IMR-90 (cell line): ENCODE measurements around the gene ZNF264. TPM values are rescaled to one million over a fixed set of nuclear protein-coding genes. Genes with fewer than 3 reads are reported as not detected.
A peak's percentile ranks its signal among the peaks of the same experiment; 100 is the strongest.

Experiments
- ATAC-seq: fragments of 200-7000 bp; cut with Tn5 transposase; 2 replicates; pipeline ENCODE4 v1.9.1; 2020; ENCODE audit warnings: low read depth, mild to moderate bottlenecking, moderate library complexity
- Bru-seq: library from RNA; stranded (reverse); fragments of 400-500 nt; gene quantifications from one replicate; lab custom pipeline; 2021; lab: Mats Ljungman, UMichigan
- BruChase-seq, 2 experiments: library from RNA; stranded (reverse); fragments of 400-500 nt; gene quantifications; one replicate each; lab custom pipeline; 2021; lab: Mats Ljungman, UMichigan
- BruUV-seq: library from RNA; stranded (reverse); fragments of 400-500 nt; replicated peaks from 2 replicates; lab custom pipeline; 2021; lab: Mats Ljungman, UMichigan
- CTCF ChIA-PET: fragments of 300-600 bp; formaldehyde crosslinking; extraction: SDS; loops from one replicate; lab custom pipeline; 2021; ENCODE audit warnings: antibody characterized with exemption; lab: Yijun Ruan, JAX
- POLR2A ChIA-PET: fragments of 300-600 bp; sonication (Branson Sonifier 250); formaldehyde crosslinking; loops from one replicate; lab custom pipeline; 2022; ENCODE audit warnings: antibody characterized with exemption; ENCODE audit not compliant: unreplicated experiment; lab: Charles Lee
- DNase-seq: peaks from one replicate; pipeline ENCODE4 v3.0.0; 2013
- H2AFZ ChIP-seq: replicated peaks from 2 replicates; pipeline ENCODE3; 2013; ENCODE audit warnings: low read length, mild to moderate bottlenecking; ENCODE audit not compliant: poor library complexity
- H2AK5ac ChIP-seq: 2 replicates; pipeline ENCODE4 v1.6.1; 2013; ENCODE audit warnings: low read depth, low read length, inconsistent platforms
- H2AK9ac ChIP-seq: replicated peaks from 2 replicates; pipeline ENCODE3; 2013; ENCODE audit warnings: mild to moderate bottlenecking, low read depth, low read length, moderate library complexity; ENCODE audit not compliant: poor library complexity
- H2BK120ac ChIP-seq: 2 replicates; pipeline ENCODE4 v1.6.1; 2013; ENCODE audit warnings: low read depth, low read length, inconsistent platforms
- H2BK15ac ChIP-seq: 3 replicates; pipeline ENCODE4 v1.6.1; 2013; ENCODE audit warnings: low read depth, low read length, inconsistent platforms
- H2BK20ac ChIP-seq: 2 replicates; pipeline ENCODE4 v1.6.1; 2013; ENCODE audit warnings: low read depth, mild to moderate bottlenecking, inconsistent platforms, low read length, moderate library complexity
- H2BK5ac ChIP-seq: 2 replicates; pipeline ENCODE4 v1.6.1; 2013; ENCODE audit warnings: mild to moderate bottlenecking, low read depth, low read length, inconsistent platforms; ENCODE audit not compliant: poor library complexity, severe bottlenecking
- H3K14ac ChIP-seq: replicated peaks from 2 replicates; pipeline ENCODE4 v1.6.1; 2013; ENCODE audit warnings: low read depth, low read length, inconsistent platforms
- H3K18ac ChIP-seq: 2 replicates; pipeline ENCODE4 v1.6.1; 2013; ENCODE audit warnings: low read depth, low read length, control low read depth
- H3K23ac ChIP-seq: 2 replicates; pipeline ENCODE4 v1.6.1; 2013; ENCODE audit warnings: low read depth, low read length, inconsistent platforms
- H3K27ac ChIP-seq: 2 replicates; pipeline ENCODE4 v1.5.1; 2013; ENCODE audit warnings: mild to moderate bottlenecking, control low read depth, low read length; ENCODE audit not compliant: insufficient read depth
- H3K27me3 ChIP-seq: 2 replicates; pipeline ENCODE4 v1.6.1; 2013; ENCODE audit warnings: low read length; ENCODE audit not compliant: control insufficient read depth, insufficient read depth
- H3K36me3 ChIP-seq: 2 replicates; pipeline ENCODE4 v1.6.1; 2013; ENCODE audit warnings: low read length, mixed read lengths; ENCODE audit not compliant: control insufficient read depth, insufficient read depth
- H3K4ac ChIP-seq: 2 replicates; pipeline ENCODE4 v1.6.1; 2013; ENCODE audit warnings: low read depth, low read length, inconsistent platforms
- H3K4me1 ChIP-seq: 2 replicates; pipeline ENCODE4 v1.6.1; 2013; ENCODE audit warnings: low read length, mixed read lengths; ENCODE audit not compliant: control insufficient read depth, insufficient read depth
- H3K4me2 ChIP-seq: 2 replicates; pipeline ENCODE4 v1.6.1; 2013; ENCODE audit warnings: low read depth, mild to moderate bottlenecking, control low read depth, low read length, moderate library complexity
- H3K4me3 ChIP-seq: 2 replicates; pipeline ENCODE4 v1.5.1; 2013; ENCODE audit warnings: low read depth, mild to moderate bottlenecking, control low read depth, low read length, moderate library complexity; ENCODE audit not compliant: insufficient read depth
- H3K56ac ChIP-seq: 2 replicates; pipeline ENCODE4 v1.6.1; 2013; ENCODE audit warnings: low read length, inconsistent platforms; ENCODE audit not compliant: insufficient read depth; ENCODE audit errors: extremely low read depth
- H3K79me1 ChIP-seq, 2 experiments: 2 replicates each; pipeline ENCODE4 v1.6.1; 2013; ENCODE audit warnings: low read length in 2 of 2, inconsistent platforms in 1 of 2, low read depth in 1 of 2
- H3K9ac ChIP-seq: 2 replicates; pipeline ENCODE4 v1.6.1; 2013; ENCODE audit warnings: low read depth, low read length, control low read depth
- H3K9me1 ChIP-seq: 2 replicates; pipeline ENCODE4 v1.6.1; 2013; ENCODE audit warnings: low read length, inconsistent platforms; ENCODE audit not compliant: insufficient read depth
- H3K9me3 ChIP-seq: 2 replicates; pipeline ENCODE4 v1.6.1; 2013; ENCODE audit warnings: low read length; ENCODE audit not compliant: control insufficient read depth, insufficient read depth
- H4K20me1 ChIP-seq: 2 replicates; pipeline ENCODE4 v1.6.1; 2013; ENCODE audit warnings: low read length, inconsistent platforms; ENCODE audit not compliant: insufficient read depth
- H4K5ac ChIP-seq: 2 replicates; pipeline ENCODE4 v1.6.1; 2013; ENCODE audit warnings: mild to moderate bottlenecking, low read depth, low read length, control low read depth
- H4K8ac ChIP-seq, 2 experiments: 2 replicates each; pipeline ENCODE4 v1.6.1; 2013; ENCODE audit warnings: low read depth in 2 of 2, low read length in 2 of 2, control low read depth in 1 of 2, inconsistent platforms in 1 of 2
- H4K91ac ChIP-seq: 2 replicates; pipeline ENCODE4 v1.6.1; 2013; ENCODE audit warnings: low read depth, low read length, inconsistent platforms; ENCODE audit not compliant: insufficient read depth
- CEBPB ChIP-seq: IDR thresholded peaks from 2 replicates; pipeline ENCODE4 v1.6.1; 2012; ENCODE audit warnings: low read depth, low read length, improper control_type of control experiment
- ELK1 ChIP-seq: fragments of 150-350 bp; IDR thresholded peaks from 2 replicates; pipeline ENCODE4 v1.6.1; 2016; ENCODE audit warnings: low read depth, mild to moderate bottlenecking, low read length, moderate library complexity, borderline replicate concordance
- FOS ChIP-seq: fragments of 150-350 bp; IDR thresholded peaks from 2 replicates; pipeline ENCODE4 v1.6.1; 2016; ENCODE audit warnings: low read depth, low read length
- MAFK ChIP-seq: IDR thresholded peaks from 2 replicates; pipeline ENCODE4 v1.6.1; 2012; ENCODE audit warnings: low read depth, low read length, improper control_type of control experiment
- MAZ ChIP-seq: IDR thresholded peaks from 2 replicates; pipeline ENCODE4 v1.6.1; 2012; ENCODE audit warnings: low read depth, mild to moderate bottlenecking, low read length, improper control_type of control experiment, moderate library complexity, borderline replicate concordance
- NFE2L2 ChIP-seq: fragments of 150-350 bp; IDR thresholded peaks from 2 replicates; pipeline ENCODE4 v1.6.1; 2016; ENCODE audit warnings: low read depth, mild to moderate bottlenecking, low read length
- POLR2A ChIP-seq: IDR thresholded peaks from 2 replicates; pipeline ENCODE4 v1.6.1; 2012; ENCODE audit warnings: mild to moderate bottlenecking, low read depth, low read length
- RAD21 ChIP-seq: IDR thresholded peaks from 2 replicates; pipeline ENCODE4 v1.6.1; 2012; ENCODE audit warnings: low read length, improper control_type of control experiment
- USF2 ChIP-seq: fragments of 150-350 bp; IDR thresholded peaks from 2 replicates; pipeline ENCODE4 v1.6.1; 2017; ENCODE audit warnings: mild to moderate bottlenecking, antibody characterized with exemption, low read length, low read depth
- WGBS, 2 experiments: methylation state at CpG; one replicate each; pipeline versions ENCODE4 v1.1.5 to v1.1.7; 2013; ENCODE audit warnings: missing lambda C conversion rate in 2 of 2; ENCODE audit not compliant: insufficient read length in 1 of 2; ENCODE audit errors: extremely low coverage in 2 of 2; 5-methylcytosine and 5-hydroxymethylcytosine counted together
- dilution Hi-C: fragments of 300-500 bp; cut with HindIII; formaldehyde crosslinking; loops from one replicate; pipeline ENCODE4 v1.14.3; 2018; ENCODE audit warnings: low sequenced_read_pairs; ENCODE audit not compliant: unreplicated experiment
- in situ Hi-C: fragments of 300-500 bp; cut with MboI; formaldehyde crosslinking; loops from 3 replicates; pipeline ENCODE4 v1.14.3; 2019; ENCODE audit warnings: low sequenced_read_pairs, inconsistent platforms, mixed read lengths
- intact Hi-C: fragments of 100-400 bp; cut with micrococcal nuclease; formaldehyde crosslinking; loops from 2 replicates; pipeline ENCODE4 v1.10.0; 2022
- long read RNA-seq: library from polyadenylated mRNA; unstranded; transcript quantifications from one replicate; pipeline ENCODE4 v2.0.0, GENCODE V29; 2021; ENCODE audit not compliant: unreplicated experiment
- polyA plus RNA-seq, 3 experiments: library from polyadenylated mRNA; depleted of rRNA; stranded (reverse); fragments of >200 nt; gene quantifications; 2 replicates each; pipeline ENCODE4 v1.2.3, GENCODE V29; 2012; ENCODE audit warnings: low replicate concordance in 1 of 3
- total RNA-seq: library from RNA; depleted of rRNA; stranded (reverse); fragments of >200 nt; gene quantifications from 2 replicates; pipeline ENCODE4 v1.2.3, GENCODE V29; 2012; rRNA removed
- TF ChIP-seq, protein P1 (sequence below): conservative IDR thresholded peaks from 2 replicates; pipeline ENCODE4 v1.5.1; 2012; ENCODE audit warnings: mild to moderate bottlenecking, low read depth, low read length, improper control_type of control experiment

ZNF264 gene
- total RNA-seq, result 23.9 and 31.9 TPM in 2 replicates
- polyA plus RNA-seq (2012; rRNA removed), result 3.4 and 3.5 TPM in 2 replicates
- polyA plus RNA-seq (2012; cell fraction: cytosol; rRNA removed), result 3.0 and 6.5 TPM in 2 replicates
- 4.6 and 7.5 TPM in 2 replicates for polyA plus RNA-seq (2012; cell fraction: nucleus; rRNA removed; ENCODE audit: low replicate concordance)
- percentile 89 among the genes with signal in this experiment for Bru-seq, nascent RNA
- BruChase-seq, experiment 1, labeled RNA remaining after a 6-hour chase, result percentile 86 among the genes with signal in this experiment
- percentile 96 among the genes with signal in this experiment for BruChase-seq, experiment 2, labeled RNA remaining after a 2-hour chase
- long read RNA-seq, full-length matches to known transcripts, result 3 of 7 reads
- long read RNA-seq, partial matches to known transcripts, result 0 of 7 reads
- long read RNA-seq, other reads (novel, unspliced or antisense), result 4 of 7 reads

- DNase-seq, result peak; percentile 85
- CTCF ChIA-PET, result no interaction called here
- no peak for TF ChIP-seq MAFK
- 0 out of 2 replicates have a peak, but pooled peaks have one; percentile 1 for TF ChIP-seq RAD21
- TF ChIP-seq USF2, result no peak
- TF ChIP-seq POLR2A, result peak; percentile 80
- peak; percentile 60; the same call in 1 of the 2 replicates for TF ChIP-seq MAZ
- TF ChIP-seq NFE2L2, result no peak
- no peak for TF ChIP-seq ELK1
- TF ChIP-seq FOS, result no peak
- TF ChIP-seq CEBPB, result no peak
- TF ChIP-seq, protein P1, sequence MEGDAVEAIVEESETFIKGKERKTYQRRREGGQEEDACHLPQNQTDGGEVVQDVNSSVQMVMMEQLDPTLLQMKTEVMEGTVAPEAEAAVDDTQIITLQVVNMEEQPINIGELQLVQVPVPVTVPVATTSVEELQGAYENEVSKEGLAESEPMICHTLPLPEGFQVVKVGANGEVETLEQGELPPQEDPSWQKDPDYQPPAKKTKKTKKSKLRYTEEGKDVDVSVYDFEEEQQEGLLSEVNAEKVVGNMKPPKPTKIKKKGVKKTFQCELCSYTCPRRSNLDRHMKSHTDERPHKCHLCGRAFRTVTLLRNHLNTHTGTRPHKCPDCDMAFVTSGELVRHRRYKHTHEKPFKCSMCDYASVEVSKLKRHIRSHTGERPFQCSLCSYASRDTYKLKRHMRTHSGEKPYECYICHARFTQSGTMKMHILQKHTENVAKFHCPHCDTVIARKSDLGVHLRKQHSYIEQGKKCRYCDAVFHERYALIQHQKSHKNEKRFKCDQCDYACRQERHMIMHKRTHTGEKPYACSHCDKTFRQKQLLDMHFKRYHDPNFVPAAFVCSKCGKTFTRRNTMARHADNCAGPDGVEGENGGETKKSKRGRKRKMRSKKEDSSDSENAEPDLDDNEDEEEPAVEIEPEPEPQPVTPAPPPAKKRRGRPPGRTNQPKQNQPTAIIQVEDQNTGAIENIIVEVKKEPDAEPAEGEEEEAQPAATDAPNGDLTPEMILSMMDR, result 0 out of 2 replicates have a peak, but pooled peaks have one; percentile 22
Measured at GRCh38 chr19:57191141-57192076, at the start of gene ZNF264. Gene ZNF264 (plus strand): TSS chr19:57191500. CDS start chr19:57191914, 414 bp downstream.

More at GRCh38 chr19:57191141-57192076, at the start of gene ZNF264:
- POLR2A ChIA-PET, result interaction anchor here (0.7 kb wide), 1 partner anchor 128 kb away, joined by 4 read pairs; no protein-coding TSS in a partner anchor
- peak within 1 kb of the TSS; percentile 89 for H3K4me2 ChIP-seq
- whole genome bisulfite sequencing, 2 experiments, result 0% methylated on average over 24 of the region's 81 CpGs; no CpG with 5 or more reads in 1 of the 2 experiments
- peaks cover 3% of the 10 kb centered on the region; the same call in 1 of the 2 replicates for H3K9me3 ChIP-seq
- dilution Hi-C loops, result no loop called here
- peak within 1 kb of the TSS; percentile 67 for H2AK5ac ChIP-seq
- peak within 1 kb of the TSS; percentile 63 for H2AK9ac ChIP-seq
- peaks cover 26% of the 10 kb centered on the region for H3K36me3 ChIP-seq
- peak within 1 kb of the TSS; percentile 99 for H3K4ac ChIP-seq
- H3K4me3 ChIP-seq, result peak within 1 kb of the TSS; percentile 93
- H4K20me1 ChIP-seq, result peaks cover 29% of the 10 kb centered on the region
- no peak within 1 kb of the TSS for H2BK20ac ChIP-seq
- H3K18ac ChIP-seq, result peak within 1 kb of the TSS; percentile 70
- peak within 1 kb of the TSS; percentile 94 for H4K91ac ChIP-seq
- peak within 1 kb of the TSS; percentile 99 for H4K5ac ChIP-seq
- H2BK15ac ChIP-seq, result no peak within 1 kb of the TSS
- H3K14ac ChIP-seq, result peak within 1 kb of the TSS; percentile 99
- H3K56ac ChIP-seq, result peak within 1 kb of the TSS; percentile 92
- H2AFZ ChIP-seq, result peak within 1 kb of the TSS; percentile 100
- no TSS peak for BruUV-seq
- no peaks in the 10 kb centered on the region; the same call in 1 of the 2 replicates for H3K9me1 ChIP-seq
- in situ Hi-C loops, result no loop called here
- H3K4me1 ChIP-seq, result no peaks in the 10 kb centered on the region; the same call in 1 of the 2 replicates
- intact Hi-C loops, result loop anchor here (2.0 kb wide), 1 partner anchor 49 kb away; the partner anchor contains the start of gene ZNF805
- no peaks in the 10 kb centered on the region for H3K27me3 ChIP-seq
- H2BK120ac ChIP-seq, result peak within 1 kb of the TSS; percentile 83
- H2BK5ac ChIP-seq, result peak within 1 kb of the TSS; percentile 88
- peak within 1 kb of the TSS; percentile 99 to 100 for H4K8ac ChIP-seq
- peak within 1 kb of the TSS; percentile 98 for H3K23ac ChIP-seq
- peak within 1 kb of the TSS; percentile 97 for H3K9ac ChIP-seq
- peaks cover 10 to 49% of the 10 kb centered on the region in 2 experiments; a peak in 3 of 4 replicates for H3K79me1 ChIP-seq
- peak; percentile 97 for ATAC-seq
- H3K27ac ChIP-seq, result peak within 1 kb of the TSS; percentile 97
